HG03520 (cell line): ENCODE results near the gene TSPAN4.

Experiments used
- ATAC-seq: cut with Tn5 transposase; IDR thresholded peaks from one replicate; pipeline ENCODE4 v1.9.1; 2021; ENCODE audit warnings: mild to moderate bottlenecking, moderate library complexity; ENCODE audit not compliant: unreplicated experiment

The TSPAN4 gene

GRCh38 chr11:821512-822371 is 20.9 kb upstream of the TSPAN4 start:
- ATAC-seq, result no peak

GRCh38 chr11:823441-824291 is 19.0 kb upstream of the TSPAN4 start:
- no peak for ATAC-seq

GRCh38 chr11:824292-824880 is 18.3 kb upstream of the TSPAN4 start:
- no peak for ATAC-seq

DNA sequence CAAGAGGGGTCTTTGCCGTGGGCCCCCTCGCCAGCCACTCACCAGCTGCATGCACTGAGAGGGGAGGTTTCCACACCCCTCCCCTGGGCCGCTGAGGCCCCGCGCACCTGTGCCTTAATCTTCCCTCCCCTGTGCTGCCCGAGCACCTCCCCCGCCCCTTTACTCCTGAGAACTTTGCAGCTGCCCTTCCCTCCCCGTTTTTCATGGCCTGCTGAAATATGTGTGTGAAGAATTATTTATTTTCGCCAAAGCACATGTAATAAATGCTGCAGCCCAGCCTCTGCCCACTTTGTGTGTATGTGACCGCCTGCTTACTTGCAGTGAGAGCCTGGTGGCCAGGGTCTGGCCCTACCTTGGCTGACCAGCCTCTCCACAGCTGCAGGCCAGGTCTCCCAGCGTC is 17.7 kb upstream of the TSPAN4 start:
- no peak for ATAC-seq

GRCh38 chr11:825366-826226 is 17.1 kb upstream of the TSPAN4 start:
- no peak for ATAC-seq

DNA sequence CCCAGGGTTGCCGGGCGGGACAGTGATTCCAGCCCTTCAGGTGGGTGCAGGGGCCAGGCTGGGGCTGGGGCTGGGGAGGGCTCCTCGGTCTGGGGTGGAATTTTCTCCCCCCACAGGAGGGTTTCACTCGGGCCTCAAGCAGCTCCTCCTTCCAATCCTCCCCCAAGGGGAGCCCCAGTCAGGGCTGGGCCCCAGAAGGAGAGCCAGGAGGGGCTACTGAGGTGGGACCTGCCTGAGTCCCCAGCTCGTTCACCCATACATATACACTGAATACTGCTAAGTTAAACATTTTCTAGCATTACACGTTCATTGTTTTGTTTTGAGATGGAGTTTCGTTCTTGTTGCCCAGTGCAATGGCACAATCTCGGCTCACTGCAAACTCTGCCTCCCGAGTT is 16.4 kb upstream of the TSPAN4 start:
- no peak for ATAC-seq

DNA sequence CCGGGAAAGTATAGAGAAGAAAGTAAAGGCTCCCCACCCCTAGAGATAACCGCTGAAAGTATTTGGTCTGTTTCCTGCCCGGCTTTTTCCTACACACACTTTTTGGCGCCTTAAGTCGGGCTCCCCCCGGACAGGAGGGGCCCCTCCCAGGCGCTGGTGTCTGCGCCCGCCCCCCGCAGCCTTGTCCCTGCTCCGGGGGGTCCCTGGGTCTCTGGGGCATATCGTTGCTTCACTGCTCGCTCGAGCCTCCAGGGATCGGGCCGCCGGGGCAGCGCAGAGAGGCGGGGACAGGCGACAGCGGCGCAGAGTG is 15.9 kb upstream of the TSPAN4 start:
- ATAC-seq, result no peak

DNA sequence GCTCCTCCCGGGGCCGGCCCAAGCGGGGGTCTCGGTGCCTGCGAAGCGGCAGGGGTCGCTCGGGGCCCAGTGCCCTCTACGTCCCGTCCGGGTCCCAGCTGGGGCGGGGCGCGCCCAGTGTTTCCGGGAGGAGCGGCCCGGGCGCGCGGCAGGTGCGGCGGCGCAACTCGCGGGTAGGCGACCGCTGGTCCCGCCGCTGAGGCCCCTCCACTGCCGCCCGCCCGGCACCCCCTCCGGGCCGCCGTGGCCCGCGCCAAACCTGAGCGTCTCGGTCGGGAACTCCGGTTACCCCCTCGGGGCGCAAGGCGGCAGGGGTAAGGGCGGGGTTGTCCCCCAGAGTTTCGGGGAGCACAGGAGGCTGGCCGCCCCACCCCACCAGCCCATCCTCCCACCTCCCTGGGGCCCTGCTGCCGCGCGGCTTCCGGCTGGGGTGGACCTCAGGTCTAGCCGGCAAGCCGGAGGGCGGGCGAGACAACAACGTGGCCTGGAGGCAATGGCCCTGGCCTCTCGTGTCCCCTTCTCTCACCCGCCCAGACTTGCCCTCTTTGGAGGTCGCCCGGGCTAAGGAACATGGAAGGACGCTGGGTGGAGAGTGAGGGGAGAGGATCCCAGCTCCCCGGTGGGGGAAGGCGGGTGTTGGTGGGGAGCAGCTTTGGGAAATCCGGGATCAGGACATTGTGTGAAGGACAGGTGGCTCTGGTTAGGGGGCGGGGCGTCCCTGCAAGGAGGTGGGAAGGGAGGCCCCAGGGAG is 15.3 kb upstream of the TSPAN4 start:
- peak; percentile 38 for ATAC-seq

- ATAC-seq, result no peak
Observed at GRCh38 chr11:827897-828192, 14.8 kb upstream of the TSPAN4 start, which contains the start of gene CRACR2B. Gene CRACR2B, plus strand, starts transcription at chr11:827919. Its CDS starts 689 bp downstream, at chr11:828608.

- no peak for ATAC-seq
Observed at GRCh38 chr11:828506-829175, 14.0 kb upstream of the TSPAN4 start.

GRCh38 chr11:829176-829846 is 13.3 kb upstream of the TSPAN4 start:
- ATAC-seq, result no peak

DNA sequence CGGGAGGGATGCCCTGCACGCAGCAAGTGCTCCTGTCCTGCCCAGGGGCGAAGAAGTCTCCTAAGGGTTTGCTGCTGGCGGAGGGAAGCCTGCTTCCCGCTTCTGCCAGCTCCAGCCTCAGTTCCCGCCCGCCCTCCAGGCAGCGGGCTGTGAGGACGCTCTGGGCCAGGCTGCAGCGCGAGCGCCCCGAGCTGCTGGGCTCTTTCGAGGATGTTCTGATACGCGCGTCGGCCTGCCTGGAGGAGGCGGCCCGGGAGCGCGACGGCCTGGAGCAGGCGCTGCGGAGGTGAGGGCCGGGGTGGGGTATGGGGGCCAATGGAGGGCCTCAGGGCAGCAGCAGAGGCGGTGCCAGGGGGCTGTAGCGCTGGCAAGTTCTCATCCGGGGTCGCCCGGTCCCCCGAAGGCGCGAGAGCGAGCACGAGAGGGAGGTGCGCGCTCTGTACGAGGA is 12.8 kb upstream of the TSPAN4 start:
- ATAC-seq, result no peak

DNA sequence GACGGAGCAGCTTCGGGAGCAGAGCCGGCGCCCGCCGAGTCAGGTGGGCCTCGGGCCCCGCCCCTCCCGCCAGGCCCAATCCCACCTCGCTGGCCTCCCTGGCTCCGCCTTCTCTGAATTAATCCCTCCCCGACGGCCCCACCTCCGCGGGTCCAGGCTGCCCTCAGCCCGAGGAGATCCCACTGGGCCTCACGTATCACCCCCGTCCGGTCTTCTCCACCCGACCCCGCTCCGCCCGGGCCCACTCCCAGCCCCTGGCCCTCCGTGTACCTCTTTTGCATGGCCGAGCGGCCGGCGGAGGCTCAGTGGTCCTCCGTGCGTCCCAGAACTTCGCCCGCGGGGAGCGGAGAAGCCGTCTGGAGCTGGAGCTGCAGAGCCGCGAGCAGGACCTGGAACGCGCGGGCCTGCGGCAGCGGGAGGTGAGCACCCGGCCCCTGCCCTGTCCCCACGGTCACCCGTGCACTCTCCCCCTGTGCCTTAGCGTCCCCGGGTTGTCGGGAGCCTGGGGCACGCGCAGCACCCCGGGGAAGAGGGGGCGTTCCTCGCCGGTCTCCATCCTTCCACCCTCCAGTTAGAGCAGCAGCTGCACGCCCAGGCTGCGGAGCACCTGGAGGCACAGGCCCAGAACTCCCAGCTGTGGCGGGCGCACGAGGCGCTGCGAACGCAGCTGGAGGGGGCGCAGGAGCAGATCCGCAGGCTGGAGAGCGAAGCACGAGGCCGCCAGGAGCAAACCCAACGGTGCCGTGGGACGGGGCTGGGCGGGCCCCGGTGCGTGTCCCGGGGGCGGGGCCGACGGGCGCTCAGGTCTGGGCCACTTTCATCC is 12.1 kb upstream of the TSPAN4 start:
- ATAC-seq, result no peak

DNA sequence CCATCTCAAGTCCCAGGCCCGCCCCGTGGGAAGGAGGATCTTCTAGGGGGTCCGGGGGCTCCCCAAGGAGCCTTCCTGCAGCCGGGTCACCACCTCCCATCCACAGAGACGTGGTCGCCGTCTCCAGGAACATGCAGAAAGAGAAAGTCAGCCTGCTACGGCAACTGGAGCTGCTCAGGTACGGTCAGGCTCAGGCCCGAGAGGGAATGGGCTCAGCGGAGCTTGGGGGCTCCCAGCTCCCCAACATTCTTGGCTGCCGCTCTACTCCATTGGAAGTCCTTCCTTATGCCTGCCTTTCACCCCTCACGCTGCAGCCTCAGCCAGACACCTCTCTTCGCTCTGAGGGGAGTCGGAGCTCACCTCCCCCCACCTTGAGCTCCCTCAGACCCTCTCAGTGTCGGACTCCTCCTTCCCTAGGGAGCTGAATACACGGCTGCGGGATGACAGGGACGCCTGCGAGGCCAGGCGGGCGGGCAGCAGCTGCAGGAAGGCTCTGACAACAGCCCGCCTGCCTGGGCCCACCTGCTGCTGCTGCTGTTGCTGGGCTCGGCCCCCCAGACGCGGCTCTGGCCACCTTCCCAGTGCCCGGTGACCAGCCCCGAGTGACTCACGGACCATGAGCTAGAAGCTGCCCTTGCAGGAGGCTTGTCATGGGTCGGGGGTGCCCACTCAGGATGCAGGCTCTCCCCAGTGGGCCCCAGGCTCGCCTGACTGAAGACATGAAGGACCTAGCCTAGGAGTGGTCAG is 11.4 kb upstream of the TSPAN4 start:
- ATAC-seq, result no peak

- no peak for ATAC-seq
Observed at GRCh38 chr11:831961-832528, 10.6 kb upstream of the TSPAN4 start.

GRCh38 chr11:832529-833113 is 10.0 kb upstream of the TSPAN4 start, which contains the start of gene CD151:
Gene CD151, plus strand, starts transcription at chr11:832952. Its CDS starts 3,118 bp downstream, at chr11:836070.
- ATAC-seq, result no peak
